ENCODE results near the gene PPA1. TPM values are rescaled to one million over a fixed set of nuclear protein-coding genes. Genes with fewer than 3 reads are reported as not detected.
"Not testable (repeated sequence)": the region's sequence is repeated elsewhere in the genome, so short reads cannot be mapped to it uniquely, and the experiment has no call there.

The PPA1 gene
- total RNA-seq, result 100 to 1,000 TPM; 356 to 376 TPM

GRCh38 chr10:70233109-70233938 is at the start of gene PPA1:
PPA1 (minus strand) TSS chr10:70233429; CDS start chr10:70233327, 102 bp downstream.
- ChIA-PET POLR2A (interaction anchor here (0.6 to 1.9 kb wide), 9 partner anchors 11 to 583 kb away, joined by 3 to 17 read pairs (median 7); partner anchors contain the start of genes SAR1A and TYSND1), CTCF (interaction anchor here (1.2 to 2.8 kb wide), 5 partner anchors 11 to 131 kb away, joined by 4 to 20 read pairs (median 5); partner anchors contain the start of gene TYSND1)

GRCh38 chr10:70281609-70282008 is 48.4 kb upstream of the PPA1 start:
- CTCF ChIA-PET, result interaction anchor here (1.2 kb wide), 1 partner anchor 9 kb away, joined by 4 read pairs; no protein-coding TSS in a partner anchor
- POLR2A ChIA-PET, result no interaction called here

- ChIA-PET POLR2A (no interaction called here), CTCF (no interaction called here)
These were observed 46.9 kb upstream of the PPA1 start for GRCh38 chr10:70280099-70280498.

GRCh38 chr10:70277396-70278030 is 44.3 kb upstream of the PPA1 start:
- ChIA-PET CTCF (no interaction called here), POLR2A (no interaction called here)

GRCh38 chr10:70274643-70275042 is 41.4 kb upstream of the PPA1 start:
- POLR2A ChIA-PET, result no interaction called here
- CTCF ChIA-PET, result interaction anchor here (5.7 kb wide), 1 partner anchor 90 kb away, joined by 48 read pairs; no protein-coding TSS in a partner anchor

- ChIA-PET CTCF (interaction anchor here (0.7 to 5.7 kb wide), 10 partner anchors 9 to 92 kb away, joined by 3 to 48 read pairs (median 4); no protein-coding TSS in a partner anchor), POLR2A (no interaction called here)
These were observed 39.7 kb upstream of the PPA1 start for GRCh38 chr10:70272925-70273316.

GRCh38 chr10:70271996-70272924 is 39.0 kb upstream of the PPA1 start:
- ChIA-PET POLR2A (no interaction called here), CTCF (interaction anchor here (0.7 to 5.7 kb wide), 10 partner anchors 9 to 93 kb away, joined by 3 to 48 read pairs (median 4); no protein-coding TSS in a partner anchor)

GRCh38 chr10:70270952-70271351 is 37.7 kb upstream of the PPA1 start:
- ChIA-PET CTCF (interaction anchor here (5.7 kb wide), 1 partner anchor 94 kb away, joined by 48 read pairs; no protein-coding TSS in a partner anchor), POLR2A (no interaction called here)

- ChIA-PET CTCF (interaction anchor here (0.7 kb wide), 1 partner anchor 79 kb away, joined by 3 read pairs; no protein-coding TSS in a partner anchor), POLR2A (no interaction called here)
These were observed 36.5 kb upstream of the PPA1 start for GRCh38 chr10:70269741-70270140.

GRCh38 chr10:70268376-70268775 is 35.1 kb upstream of the PPA1 start:
- POLR2A ChIA-PET, result no interaction called here

GRCh38 chr10:70267161-70267933 is 34.1 kb upstream of the PPA1 start:
- ChIA-PET POLR2A (no interaction called here), CTCF (interaction anchor here (0.6 to 1.7 kb wide), 7 partner anchors 12 to 526 kb away, joined by 3 to 6 read pairs (median 3); no protein-coding TSS in a partner anchor)

More at GRCh38 chr10:70268376-70268775, 35.1 kb upstream of the PPA1 start:
- CTCF ChIA-PET, result interaction anchor here (0.8 to 1.7 kb wide), 3 partner anchors 47 to 527 kb away, joined by 3 read pairs; no protein-coding TSS in a partner anchor

- CTCF ChIA-PET, result interaction anchor here (0.7 to 1.6 kb wide), 3 partner anchors 11 to 466 kb away, joined by 3 to 6 read pairs (median 3); no protein-coding TSS in a partner anchor
- POLR2A ChIA-PET, result no interaction called here
These were observed 33.5 kb upstream of the PPA1 start for GRCh38 chr10:70266701-70267100.

- ChIA-PET POLR2A (no interaction called here), CTCF (interaction anchor here (0.8 to 1.6 kb wide), 4 partner anchors 10 to 57 kb away, joined by 3 to 6 read pairs (median 4); no protein-coding TSS in a partner anchor)
These were observed 32.8 kb upstream of the PPA1 start for GRCh38 chr10:70266056-70266455.

GRCh38 chr10:70265032-70265689 is 31.9 kb upstream of the PPA1 start:
- ChIA-PET POLR2A (no interaction called here), CTCF (interaction anchor here (0.6 to 2.3 kb wide), 10 partner anchors 28 to 126 kb away, joined by 3 to 9 read pairs (median 4); partner anchors contain the start of gene PPA1)

- ChIA-PET CTCF (no interaction called here), POLR2A (no interaction called here)
These were observed 27.5 kb upstream of the PPA1 start for GRCh38 chr10:70260734-70261133.

GRCh38 chr10:70260259-70260658 is 27.0 kb upstream of the PPA1 start:
- POLR2A ChIA-PET, result no interaction called here
- CTCF ChIA-PET, result interaction anchor here (1.6 kb wide), 1 partner anchor 12 kb away, joined by 4 read pairs; no protein-coding TSS in a partner anchor

GRCh38 chr10:70258216-70258615 is 25.0 kb upstream of the PPA1 start:
- CTCF ChIA-PET, result no interaction called here

GRCh38 chr10:70257816-70258215 is 24.6 kb upstream of the PPA1 start:
- CTCF ChIA-PET, POLR2A ChIA-PET: not testable (repeated sequence)

More at GRCh38 chr10:70258216-70258615, 25.0 kb upstream of the PPA1 start:
- POLR2A ChIA-PET, result no interaction called here

Measured in activated CD8-positive, alpha-beta memory T cell treated with anti-CD3 and anti-CD28 coated beads for 36 hours (primary cell).